ENCODE measurements around the gene GBP3.
A peak's percentile ranks its signal among the peaks of the same experiment; 100 is the strongest.
"Not testable (repeated sequence)": the region's sequence is repeated elsewhere in the genome, so short reads cannot be mapped to it uniquely, and the experiment has no call there.

The GBP3 gene

DNA sequence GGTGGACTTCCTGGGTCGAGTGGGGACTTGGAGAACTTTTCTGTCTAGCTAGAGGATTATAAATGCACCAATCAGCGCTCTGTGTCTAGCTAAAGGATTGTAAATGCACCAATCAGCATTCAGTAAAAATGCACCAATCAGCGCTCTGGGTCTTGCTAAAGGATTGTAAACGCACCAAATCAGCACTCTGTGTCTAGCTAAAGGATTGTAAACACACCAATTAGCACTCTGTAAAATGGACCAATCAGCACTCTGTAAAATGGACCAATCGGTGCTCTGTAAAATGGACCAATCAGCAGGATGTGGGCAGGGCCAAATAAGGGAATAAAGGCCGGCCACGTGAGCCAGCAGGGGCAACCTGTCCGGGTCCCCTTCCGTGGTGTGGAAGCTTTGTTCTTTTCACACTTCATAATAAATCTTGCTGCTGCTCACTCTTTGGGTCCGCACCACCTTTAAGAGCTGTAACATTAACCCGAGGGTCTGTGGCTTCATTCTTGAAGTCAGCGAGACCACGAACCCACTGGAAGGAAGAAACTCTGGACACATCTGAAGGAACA, 48.0 kb downstream of the GBP3 start:
- DNase-seq = not testable (repeated sequence)

DNA sequence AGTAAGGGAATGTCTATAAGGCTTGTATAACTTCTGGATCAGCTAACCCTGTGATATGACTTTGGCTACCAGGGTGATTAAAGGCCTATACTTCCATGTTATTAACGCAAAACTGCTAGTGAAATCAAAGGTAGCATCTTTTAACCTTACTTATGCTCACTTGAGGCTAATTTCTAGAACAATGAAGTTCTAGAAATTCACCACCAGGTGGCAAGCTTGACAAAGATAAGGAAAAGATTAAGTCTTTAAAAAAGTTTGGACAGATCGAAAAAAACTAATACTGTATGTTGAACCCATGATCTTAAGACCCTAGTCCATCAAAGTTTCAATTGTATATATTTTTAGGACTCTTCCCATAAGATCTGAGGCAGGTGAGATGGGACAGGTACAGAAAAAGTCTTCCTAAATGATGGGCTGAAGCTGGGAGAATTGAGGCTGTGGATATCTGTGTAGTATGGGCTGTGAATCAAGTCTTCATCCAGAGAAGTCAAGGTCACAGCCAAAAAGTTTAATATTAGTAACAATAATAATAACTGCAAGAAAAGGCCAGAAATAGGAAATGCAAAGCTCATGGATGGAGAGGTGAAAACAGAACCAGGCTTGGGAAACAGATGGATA, 49.0 kb downstream of the GBP3 start:
- DNase-seq = peak; percentile 36

DNA sequence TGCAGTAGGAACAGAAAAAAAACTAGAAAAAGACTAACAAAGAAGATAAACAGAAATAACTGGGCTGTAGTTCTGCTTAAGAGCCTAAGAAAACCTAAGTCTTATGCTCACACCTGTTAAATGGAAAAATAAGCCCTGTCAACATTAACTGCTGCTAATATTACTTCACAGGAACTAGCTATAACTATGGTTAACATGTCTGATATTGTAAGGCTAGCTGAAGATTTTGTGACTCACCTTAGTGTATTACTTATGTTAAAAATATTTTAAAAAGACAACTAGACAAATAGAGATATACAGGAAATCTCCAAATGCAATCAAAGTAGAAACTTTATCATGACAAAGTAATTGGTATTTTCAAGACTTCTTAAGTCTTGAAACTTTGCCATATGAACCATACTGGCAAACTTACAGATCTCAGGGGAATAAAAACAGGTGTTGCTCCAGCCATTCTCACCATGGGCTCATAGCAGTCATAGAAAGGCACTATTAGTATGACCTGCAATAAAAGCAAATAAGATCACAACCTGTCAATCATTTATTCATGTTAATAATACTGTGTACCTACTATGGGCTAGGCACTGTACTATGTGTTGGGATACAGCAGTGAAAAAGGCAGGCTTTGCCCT, 60.9 kb downstream of the GBP3 start:
- DNase-seq = no peak

DNA sequence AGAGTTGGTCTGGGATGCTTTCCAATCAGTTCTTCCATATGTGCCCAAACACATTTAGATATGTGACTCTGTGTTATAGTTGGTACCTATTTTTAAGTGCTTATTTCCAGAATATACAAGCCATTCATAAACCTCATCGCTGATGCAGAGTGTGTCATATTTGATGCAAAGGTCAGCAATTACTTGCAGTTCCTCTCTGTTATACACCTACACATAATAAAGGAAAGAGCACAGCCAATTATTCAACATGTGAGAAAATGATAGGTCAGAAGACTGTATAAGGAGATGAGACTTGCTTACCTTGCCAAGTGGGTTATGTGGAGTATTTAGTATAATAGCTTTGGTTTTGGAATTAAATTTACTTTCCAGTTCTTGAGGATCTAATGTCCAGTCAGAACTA, 61.6 kb downstream of the GBP3 start:
- no peak for DNase-seq
